Measurements from ENCODE around the gene KLHL22. TPM values are rescaled to one million over a fixed set of nuclear protein-coding genes. Genes with fewer than 3 reads are reported as not detected.
"Not testable (repeated sequence)": the region's sequence is repeated elsewhere in the genome, so short reads cannot be mapped to it uniquely, and the experiment has no call there.

The KLHL22 gene
- total RNA-seq, 4 donors from 2014 or later: 19.9 to 35.5 (median 27.3) TPM

GRCh38 chr22:20395907-20396287 is 99.7 kb downstream of the KLHL22 start:
- Histone ChIP-seq H3K36me3 (peaks cover 0 to 5% (median 5%) of the 10 kb centered on the region in 4 donors), H3K4me1 (peaks cover 13 to 37% (median 28%) of the 10 kb centered on the region in 4 donors), H3K9me3 (no peaks in the 10 kb centered on the region), H3K4me3 (no peak overlapping the region), H3K27ac (replicated peaks in 1 of 4) (no peak overlapping the region), H3K27me3 (no peaks in the 10 kb centered on the region)
- intact Hi-C loops (cut with DNase I): loop anchor here (10.0 kb wide), 1 partner anchor 71 kb away; the partner anchor contains the start of gene DGCR6L
- DNase-seq (ENCODE audit: extremely low spot score): no peak
- WGBS: 63% methylated on average over 2 of the region's 2 CpGs
- no peak for TF ChIP-seq POLR2AphosphoS5 (IDR thresholded peaks at IDR 0.05)
- no peak for TF ChIP-seq POLR2A (IDR thresholded peaks at IDR 0.05; ENCODE audit: low read depth)
- TF ChIP-seq EP300 (IDR thresholded peaks at IDR 0.05): no peak
- TF ChIP-seq, protein P1, sequence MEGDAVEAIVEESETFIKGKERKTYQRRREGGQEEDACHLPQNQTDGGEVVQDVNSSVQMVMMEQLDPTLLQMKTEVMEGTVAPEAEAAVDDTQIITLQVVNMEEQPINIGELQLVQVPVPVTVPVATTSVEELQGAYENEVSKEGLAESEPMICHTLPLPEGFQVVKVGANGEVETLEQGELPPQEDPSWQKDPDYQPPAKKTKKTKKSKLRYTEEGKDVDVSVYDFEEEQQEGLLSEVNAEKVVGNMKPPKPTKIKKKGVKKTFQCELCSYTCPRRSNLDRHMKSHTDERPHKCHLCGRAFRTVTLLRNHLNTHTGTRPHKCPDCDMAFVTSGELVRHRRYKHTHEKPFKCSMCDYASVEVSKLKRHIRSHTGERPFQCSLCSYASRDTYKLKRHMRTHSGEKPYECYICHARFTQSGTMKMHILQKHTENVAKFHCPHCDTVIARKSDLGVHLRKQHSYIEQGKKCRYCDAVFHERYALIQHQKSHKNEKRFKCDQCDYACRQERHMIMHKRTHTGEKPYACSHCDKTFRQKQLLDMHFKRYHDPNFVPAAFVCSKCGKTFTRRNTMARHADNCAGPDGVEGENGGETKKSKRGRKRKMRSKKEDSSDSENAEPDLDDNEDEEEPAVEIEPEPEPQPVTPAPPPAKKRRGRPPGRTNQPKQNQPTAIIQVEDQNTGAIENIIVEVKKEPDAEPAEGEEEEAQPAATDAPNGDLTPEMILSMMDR (IDR thresholded peaks at IDR 0.05): no peak

- peak; percentile 89 for DNase-seq (ENCODE audit: extremely low spot score)
- H3K27me3 ChIP-seq: no peaks in the 10 kb centered on the region
- intact Hi-C loops (cut with DNase I): loop anchor here (10.0 kb wide), 1 partner anchor 71 kb away; the partner anchor contains the start of gene DGCR6L
- peak overlapping the region; percentile 85 to 94 (median 86) for H3K4me3 ChIP-seq
- WGBS: 85% methylated on average over 16 of the region's 20 CpGs
- H3K36me3 ChIP-seq: no peaks in the 10 kb centered on the region
- TF ChIP-seq EP300 (IDR thresholded peaks at IDR 0.05) (no peak), POLR2A (IDR thresholded peaks at IDR 0.05; ENCODE audit: low read depth) (no peak), POLR2AphosphoS5 (IDR thresholded peaks at IDR 0.05) (no peak)
- TF ChIP-seq, protein P1 (IDR thresholded peaks at IDR 0.05): no peak
- peaks cover 13 to 37% (median 28%) of the 10 kb centered on the region in 4 donors for H3K4me1 ChIP-seq
- no peaks in the 10 kb centered on the region for H3K9me3 ChIP-seq
- no peak overlapping the region for H3K27ac ChIP-seq (replicated peaks in 1 of 4)
These were observed 100.3 kb downstream of the KLHL22 start for GRCh38 chr22:20395181-20395906.

GRCh38 chr22:20393705-20394476 is 101.7 kb downstream of the KLHL22 start, which contains the start of gene ZNF74:
ZNF74 (plus strand) TSS chr22:20394151; CDS start chr22:20394629, 478 bp downstream.
- H3K4me1 ChIP-seq: peaks cover 13 to 37% (median 28%) of the 10 kb centered on the region in 4 donors
- TF ChIP-seq POLR2AphosphoS5 (IDR thresholded peaks at IDR 0.05) (peak; percentile 85 to 90), EP300 (IDR thresholded peaks at IDR 0.05) (no peak), POLR2A (IDR thresholded peaks at IDR 0.05; ENCODE audit: low read depth) (no peak)
- TF ChIP-seq, protein P1 (IDR thresholded peaks at IDR 0.05): peak in 1 of 3 experiments; percentile 26
- H3K27me3 ChIP-seq: no peaks in the 10 kb centered on the region
- peak within 1 kb of the TSS; percentile 78 to 85 (median 79) for H3K27ac ChIP-seq (replicated peaks in 1 of 4)
- 5% methylated on average over 16 of the region's 71 CpGs for WGBS
- H3K4me3 ChIP-seq: peak within 1 kb of the TSS; percentile 85 to 94 (median 86)
- H3K9me3 ChIP-seq: no peaks in the 10 kb centered on the region
- no peaks in the 10 kb centered on the region for H3K36me3 ChIP-seq
- intact Hi-C loops (cut with DNase I): loop anchor here (10.0 kb wide), 1 partner anchor 69 kb away; the partner anchor contains the start of gene DGCR6L
- peak; percentile 95 for DNase-seq (ENCODE audit: extremely low spot score)

DNA sequence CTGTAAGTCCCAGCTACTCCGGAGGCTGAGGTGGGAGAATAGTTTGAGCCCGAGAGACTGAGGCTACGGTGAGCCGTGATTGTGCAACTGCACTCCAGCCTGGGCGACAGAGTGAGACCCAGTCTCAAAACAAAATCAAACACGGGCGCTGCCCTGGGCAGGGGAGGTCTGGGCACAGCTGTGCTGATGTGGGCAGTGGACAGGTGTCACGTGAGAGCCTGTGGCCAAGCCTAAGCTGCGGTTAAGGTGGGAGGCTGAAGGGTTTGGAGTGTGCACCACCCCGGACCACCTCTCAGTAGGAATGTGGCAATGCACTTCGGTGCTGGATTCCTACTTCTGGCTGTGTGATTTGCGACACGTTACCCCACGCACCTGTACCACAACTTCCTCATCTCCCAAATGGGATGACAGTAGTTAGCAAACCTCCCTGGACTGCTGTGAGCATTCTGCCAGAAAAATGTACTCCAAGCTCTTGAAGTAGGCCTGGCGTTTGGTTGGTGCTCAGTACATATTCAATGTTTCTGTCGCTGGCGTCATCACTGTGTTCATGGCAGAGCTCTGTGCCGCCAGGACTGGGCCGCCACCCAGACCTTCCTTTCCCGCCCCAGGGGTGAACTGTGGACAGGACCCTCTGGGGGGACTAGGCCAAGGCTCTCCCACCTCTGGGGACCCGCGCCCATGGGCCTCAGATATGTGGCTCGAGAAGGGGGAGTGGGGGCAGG is 102.5 kb downstream of the KLHL22 start:
- TF ChIP-seq POLR2A (IDR thresholded peaks at IDR 0.05; ENCODE audit: low read depth) (no peak), EP300 (IDR thresholded peaks at IDR 0.05) (no peak), POLR2AphosphoS5 (IDR thresholded peaks at IDR 0.05) (no peak)
- Histone ChIP-seq H3K27me3 (no peaks in the 10 kb centered on the region), H3K4me1 (peaks cover 13 to 37% (median 28%) of the 10 kb centered on the region in 4 donors), H3K27ac (replicated peaks in 1 of 4) (peak overlapping the region; percentile 78 to 85 (median 79)), H3K36me3 (no peaks in the 10 kb centered on the region), H3K4me3 (peak overlapping the region; percentile 85 to 94 (median 86)), H3K9me3 (no peaks in the 10 kb centered on the region)
- over 99% methylated on average over 15 of the region's 23 CpGs for WGBS
- intact Hi-C loops (cut with DNase I): loop anchor here (10.0 kb wide), 1 partner anchor 68 kb away; the partner anchor contains the start of gene DGCR6L
- DNase-seq (ENCODE audit: extremely low spot score): peak; percentile 74

GRCh38 chr22:20392365-20392881 is 103.2 kb downstream of the KLHL22 start:
- not testable (repeated sequence) for H3K36me3 ChIP-seq; H3K27me3 ChIP-seq; H3K27ac ChIP-seq (replicated peaks in 1 of 4); H3K9me3 ChIP-seq; H3K4me3 ChIP-seq
- intact Hi-C loops (cut with DNase I): loop anchor here (10.0 kb wide), 1 partner anchor 68 kb away; the partner anchor contains the start of gene DGCR6L
- peaks cover 13 to 37% (median 28%) of the 10 kb centered on the region in 4 donors for H3K4me1 ChIP-seq
- WGBS: 99% methylated on average over 33 of the region's 53 CpGs
- peak; percentile 34 for DNase-seq (ENCODE audit: extremely low spot score)

All from esophagus muscularis mucosa (tissue), 4 donors.